BLaER1 treated with 17β-estradiol and CSF1 and Interleukin-3, amounts not matched to agents 10 nM and 100 nM (cell line): ENCODE measurements around the gene FNTB.

ENCODE experiments used
- H3K27ac ChIP-seq, 11 experiments: shearing (Covaris generic); formaldehyde crosslinking; 2 replicates each; pipeline ENCODE4 v1.8.1; 2022
- H3K27me3 ChIP-seq, 11 experiments: shearing (Covaris generic); formaldehyde crosslinking; 2 replicates each; pipeline ENCODE4 v1.8.1; 2022
- H3K36me3 ChIP-seq, 11 experiments: shearing (Covaris generic); formaldehyde crosslinking; 2 replicates each; pipeline ENCODE4 v1.8.1; 2022
- H3K4me1 ChIP-seq, 10 experiments: shearing (Covaris generic); formaldehyde crosslinking; 2 replicates each; pipeline ENCODE4 v1.8.1; 2022
- H3K4me2 ChIP-seq, 11 experiments: shearing (Covaris generic); formaldehyde crosslinking; 2 replicates each; pipeline ENCODE4 v1.8.1; 2022
- H3K4me3 ChIP-seq, 10 experiments: shearing (Covaris generic); formaldehyde crosslinking; 2 replicates each; pipeline ENCODE4 v1.8.1; 2022
- H3K9ac ChIP-seq, 11 experiments: shearing (Covaris generic); formaldehyde crosslinking; 2 replicates each; pipeline ENCODE4 v1.8.1; 2022
- H3K9me3 ChIP-seq, 11 experiments: shearing (Covaris generic); formaldehyde crosslinking; replicated peaks in 1 of 11; 2 replicates each; pipeline ENCODE4 v1.8.1; 2022
- H4K20me1 ChIP-seq, 11 experiments: shearing (Covaris generic); formaldehyde crosslinking; 2 replicates each; pipeline ENCODE4 v1.8.1; 2022
- Cebpa-rat ChIP-seq, 11 experiments: shearing (Covaris generic); IDR thresholded peaks; 2 replicates each; pipeline ENCODE4 v1.8.1; 2022

FNTB gene

GRCh38 chr14:64970041-64970440, 16.7 kb upstream of the FNTB start:
- H3K4me3 ChIP-seq: no peak overlapping the region
- H3K4me2 ChIP-seq: peak overlapping the region in 10 of 11 experiments; percentile 82 to 98 (median 97); a peak in 18 of 22 replicates
- no peak for TF ChIP-seq Cebpa-rat (IDR thresholded peaks at IDR 0.05)
- H3K27me3 ChIP-seq: 0 out of 22 replicates have a peak, but pooled peaks cover 0 to 8% (median 0%) of the 10 kb centered on the region in 11 experiments
- peaks cover 22 to 71% (median 64%) of the 10 kb centered on the region in 10 experiments for H3K4me1 ChIP-seq
- no peaks in the 10 kb centered on the region for H3K36me3 ChIP-seq
- H4K20me1 ChIP-seq: peaks cover 0 to 25% (median 12%) of the 10 kb centered on the region in 11 experiments; a peak in 9 of 22 replicates
- H3K9me3 ChIP-seq: no peaks in the 10 kb centered on the region
- H3K9ac ChIP-seq: no peak overlapping the region
- peak overlapping the region in 3 of 11 experiments; percentile 7 to 42 (median 30); a peak in 2 of 22 replicates for H3K27ac ChIP-seq

GRCh38 chr14:64970776-64971477, 15.8 kb upstream of the FNTB start:
- H3K36me3 ChIP-seq: no peaks in the 10 kb centered on the region
- peak overlapping the region in 10 of 11 experiments; percentile 66 to 88 (median 82); a peak in 18 of 22 replicates for H3K9ac ChIP-seq
- 0 out of 22 replicates have a peak, but pooled peaks cover 0 to 8% (median 0%) of the 10 kb centered on the region in 11 experiments for H3K27me3 ChIP-seq
- H3K4me2 ChIP-seq: peak overlapping the region; percentile 82 to 98 (median 97)
- peaks cover 0 to 22% (median 10%) of the 10 kb centered on the region in 11 experiments; a peak in 8 of 22 replicates for H4K20me1 ChIP-seq
- H3K27ac ChIP-seq: peak overlapping the region in 3 of 11 experiments; percentile 41 to 76 (median 70); a peak in 4 of 22 replicates
- TF ChIP-seq Cebpa-rat (IDR thresholded peaks at IDR 0.05): no peak
- H3K4me3 ChIP-seq: peak overlapping the region; percentile 56 to 85 (median 78)
- H3K9me3 ChIP-seq: no peaks in the 10 kb centered on the region
- H3K4me1 ChIP-seq: peaks cover 13 to 62% (median 55%) of the 10 kb centered on the region in 10 experiments

- peaks cover 12 to 57% (median 49%) of the 10 kb centered on the region in 10 experiments; a peak in 19 of 20 replicates for H3K4me1 ChIP-seq
- peak overlapping the region; percentile 73 to 88 (median 83) for H3K9ac ChIP-seq
Observed at GRCh38 chr14:64971491-64971942, 15.2 kb upstream of the FNTB start.

GRCh38 chr14:64971943-64972791, 14.5 kb upstream of the FNTB start, which contains the start of gene RAB15:
Gene RAB15 (minus strand): TSS chr14:64972336. CDS start chr14:64972076, 260 bp downstream.
- H3K4me2 ChIP-seq: peak within 1 kb of the TSS; percentile 82 to 98 (median 97)
- no peaks in the 10 kb centered on the region for H3K36me3 ChIP-seq
- H3K9ac ChIP-seq: peak within 1 kb of the TSS; percentile 73 to 88 (median 83)
- peak within 1 kb of the TSS in 10 of 11 experiments; percentile 56 to 76 (median 72); a peak in 20 of 22 replicates for H3K27ac ChIP-seq
- H4K20me1 ChIP-seq: peaks cover 0 to 20% (median 10%) of the 10 kb centered on the region in 11 experiments; a peak in 8 of 22 replicates
- no peaks in the 10 kb centered on the region for H3K9me3 ChIP-seq
- H3K4me3 ChIP-seq: peak within 1 kb of the TSS; percentile 56 to 85 (median 78)
- TF ChIP-seq Cebpa-rat (IDR thresholded peaks at IDR 0.05): no peak
- 0 out of 22 replicates have a peak, but pooled peaks cover 0 to 8% (median 0%) of the 10 kb centered on the region in 11 experiments for H3K27me3 ChIP-seq
- peaks cover 12 to 50% (median 43%) of the 10 kb centered on the region in 10 experiments; a peak in 19 of 20 replicates for H3K4me1 ChIP-seq

More at GRCh38 chr14:64971491-64971942, 15.2 kb upstream of the FNTB start:
- Histone ChIP-seq H3K9me3 (no peaks in the 10 kb centered on the region), H3K4me3 (peak overlapping the region; percentile 56 to 85 (median 78)), H3K36me3 (no peaks in the 10 kb centered on the region), H3K27me3 (0 out of 22 replicates have a peak, but pooled peaks cover 0 to 8% (median 0%) of the 10 kb centered on the region in 11 experiments), H4K20me1 (peaks cover 0 to 20% (median 10%) of the 10 kb centered on the region in 11 experiments; a peak in 8 of 22 replicates), H3K4me2 (peak overlapping the region; percentile 82 to 98 (median 97)), H3K27ac (peak overlapping the region in 8 of 11 experiments; percentile 67 to 76 (median 72); a peak in 14 of 22 replicates)
- no peak for TF ChIP-seq Cebpa-rat (IDR thresholded peaks at IDR 0.05)

- peak overlapping the region in 2 of 11 experiments; percentile 83 to 86; a peak in 2 of 22 replicates for H3K9ac ChIP-seq
- peak overlapping the region in 8 of 10 experiments; percentile 71 to 85 (median 79); a peak in 10 of 20 replicates for H3K4me3 ChIP-seq
- H3K27ac ChIP-seq: no peak overlapping the region
- peaks cover 0 to 20% (median 10%) of the 10 kb centered on the region in 11 experiments; a peak in 8 of 22 replicates for H4K20me1 ChIP-seq
- H3K27me3 ChIP-seq: 0 out of 22 replicates have a peak, but pooled peaks cover 0 to 8% (median 0%) of the 10 kb centered on the region in 11 experiments
- no peaks in the 10 kb centered on the region for H3K36me3 ChIP-seq
- no peak for TF ChIP-seq Cebpa-rat (IDR thresholded peaks at IDR 0.05)
- peak overlapping the region in 10 of 11 experiments; percentile 82 to 98 (median 97); a peak in 17 of 22 replicates for H3K4me2 ChIP-seq
- H3K9me3 ChIP-seq: no peaks in the 10 kb centered on the region
- H3K4me1 ChIP-seq: peaks cover 12 to 42% (median 36%) of the 10 kb centered on the region in 10 experiments; a peak in 19 of 20 replicates
Observed at GRCh38 chr14:64973026-64973442, 13.7 kb upstream of the FNTB start.

- H3K4me3 ChIP-seq: no peak overlapping the region
- no peak overlapping the region for H3K4me2 ChIP-seq
- H3K36me3 ChIP-seq: no peaks in the 10 kb centered on the region
- H3K27ac ChIP-seq: no peak overlapping the region
- TF ChIP-seq Cebpa-rat (IDR thresholded peaks at IDR 0.05): no peak
- no peak overlapping the region for H3K9ac ChIP-seq
- 0 out of 22 replicates have a peak, but pooled peaks cover 0 to 8% (median 0%) of the 10 kb centered on the region in 11 experiments for H3K27me3 ChIP-seq
- no peaks in the 10 kb centered on the region for H3K9me3 ChIP-seq
- H4K20me1 ChIP-seq: peaks cover 0 to 20% (median 10%) of the 10 kb centered on the region in 11 experiments; a peak in 8 of 22 replicates
- peaks cover 12 to 34% (median 28%) of the 10 kb centered on the region in 10 experiments; a peak in 19 of 20 replicates for H3K4me1 ChIP-seq
Observed at GRCh38 chr14:64973826-64974225, 12.9 kb upstream of the FNTB start.

- no peak overlapping the region for H3K4me3 ChIP-seq
- H3K4me1 ChIP-seq: peaks cover 12 to 27% (median 20%) of the 10 kb centered on the region in 10 experiments; a peak in 19 of 20 replicates
- H3K27me3 ChIP-seq: 0 out of 22 replicates have a peak, but pooled peaks cover 0 to 8% (median 0%) of the 10 kb centered on the region in 11 experiments
- H3K9me3 ChIP-seq: no peaks in the 10 kb centered on the region
- no peak overlapping the region for H3K27ac ChIP-seq
- no peak overlapping the region for H3K4me2 ChIP-seq
- TF ChIP-seq Cebpa-rat (IDR thresholded peaks at IDR 0.05): no peak
- H3K36me3 ChIP-seq: no peaks in the 10 kb centered on the region
- no peak overlapping the region for H3K9ac ChIP-seq
- H4K20me1 ChIP-seq: peaks cover 0 to 17% (median 9%) of the 10 kb centered on the region in 11 experiments; a peak in 8 of 22 replicates
Observed at GRCh38 chr14:64974563-64974962, 12.1 kb upstream of the FNTB start.
